ENCODE results near the gene PAM16.
A peak's percentile ranks its signal among the peaks of the same experiment; 100 is the strongest.
"Not testable (repeated sequence)": the region's sequence is repeated elsewhere in the genome, so short reads cannot be mapped to it uniquely, and the experiment has no call there.

Gene PAM16

DNA sequence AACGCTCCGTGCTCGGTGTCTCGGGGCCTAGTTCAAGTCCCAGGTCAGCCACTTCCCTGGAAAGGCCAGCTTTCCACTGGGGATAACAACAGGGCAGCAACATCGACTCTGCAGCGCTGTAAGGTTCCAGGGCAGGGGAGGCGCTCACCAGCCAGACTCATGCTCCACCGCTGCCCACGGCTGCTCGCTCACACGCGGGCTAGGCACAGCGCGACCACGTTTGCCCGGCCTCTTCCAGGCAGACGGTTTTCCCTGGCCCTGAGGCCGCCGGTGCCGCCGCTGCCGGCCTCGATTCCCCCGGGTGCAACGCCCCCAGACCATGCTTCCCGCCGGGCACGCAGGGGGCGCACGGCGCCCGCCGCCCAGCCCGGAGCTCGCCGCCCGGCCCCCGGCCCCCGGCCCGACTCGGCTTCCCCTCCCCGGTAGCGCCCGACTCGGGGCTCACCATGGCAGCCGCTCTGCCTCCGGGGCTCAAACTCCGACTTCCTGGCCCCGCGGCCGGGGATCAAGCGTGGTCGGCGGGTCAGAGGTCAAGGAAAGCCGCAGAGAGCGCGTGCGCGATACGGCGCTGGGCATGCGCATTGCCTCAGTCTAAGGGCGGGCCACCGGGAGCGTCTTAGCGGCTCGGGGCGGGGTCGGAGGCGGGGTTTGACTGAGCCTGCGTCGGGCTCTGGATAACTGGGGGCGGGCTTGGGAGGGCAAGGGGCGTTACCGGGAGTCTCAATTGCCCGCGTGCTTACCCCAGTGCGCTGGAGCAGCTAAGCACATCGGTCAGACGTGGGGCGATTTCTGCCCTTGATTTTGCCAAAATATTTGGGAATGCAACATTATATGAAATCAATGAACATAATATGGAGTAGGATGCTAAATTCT is at the start of gene PAM16:
Gene PAM16, minus strand, starts transcription at position 535 of the 873 bp plus-strand sequence. Its CDS starts 87 bp downstream, at position 448.
- peak; percentile 99 for DNase-seq

- no peak for DNase-seq
These were observed 48.0 kb upstream of the PAM16 start for GRCh38 chr16:4399001-4399730.

DNA sequence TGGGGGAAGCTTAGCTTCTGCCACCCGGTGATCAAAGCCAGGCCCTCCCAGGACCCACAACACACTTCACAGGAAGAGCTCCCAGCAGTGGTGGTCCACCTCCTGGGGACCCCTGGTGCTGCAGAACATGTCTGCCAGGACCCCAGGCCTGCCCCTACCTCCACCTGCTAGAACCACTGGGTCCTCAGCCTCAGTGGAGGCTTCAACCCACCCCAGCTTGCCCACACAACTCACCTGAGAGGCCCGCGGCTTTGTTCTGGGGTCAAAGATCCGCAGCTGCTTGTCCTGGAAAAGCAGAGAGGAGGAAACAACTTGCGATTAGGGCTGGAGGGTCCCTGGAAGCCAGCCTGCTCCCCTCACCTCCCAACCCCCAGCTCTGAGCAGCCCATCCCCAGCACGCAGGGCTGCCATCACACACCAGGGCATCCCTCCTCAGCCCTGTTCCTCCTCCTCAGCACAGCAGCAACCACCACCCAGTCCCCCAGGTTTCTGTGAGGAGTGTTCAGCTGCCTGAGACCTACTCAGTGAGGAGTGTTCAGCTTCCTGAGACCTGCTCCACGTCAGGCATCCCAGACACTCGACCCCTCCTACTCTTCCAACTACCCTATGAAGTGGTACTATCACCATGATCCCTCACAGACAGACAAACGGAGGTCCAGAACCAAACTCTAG is 44.1 kb upstream of the PAM16 start:
- DNase-seq: no peak

GRCh38 chr16:4393850-4394249 is 42.7 kb upstream of the PAM16 start:
- DNase-seq: not testable (repeated sequence)

GRCh38 chr16:4393240-4393600 is 42.1 kb upstream of the PAM16 start:
- no peak for DNase-seq

GRCh38 chr16:4392382-4393239 is 41.5 kb upstream of the PAM16 start:
- no peak for DNase-seq

GRCh38 chr16:4391631-4392381 is 40.7 kb upstream of the PAM16 start:
- no peak for DNase-seq

- DNase-seq: no peak
These were observed 39.4 kb upstream of the PAM16 start for GRCh38 chr16:4390266-4391260.

DNA sequence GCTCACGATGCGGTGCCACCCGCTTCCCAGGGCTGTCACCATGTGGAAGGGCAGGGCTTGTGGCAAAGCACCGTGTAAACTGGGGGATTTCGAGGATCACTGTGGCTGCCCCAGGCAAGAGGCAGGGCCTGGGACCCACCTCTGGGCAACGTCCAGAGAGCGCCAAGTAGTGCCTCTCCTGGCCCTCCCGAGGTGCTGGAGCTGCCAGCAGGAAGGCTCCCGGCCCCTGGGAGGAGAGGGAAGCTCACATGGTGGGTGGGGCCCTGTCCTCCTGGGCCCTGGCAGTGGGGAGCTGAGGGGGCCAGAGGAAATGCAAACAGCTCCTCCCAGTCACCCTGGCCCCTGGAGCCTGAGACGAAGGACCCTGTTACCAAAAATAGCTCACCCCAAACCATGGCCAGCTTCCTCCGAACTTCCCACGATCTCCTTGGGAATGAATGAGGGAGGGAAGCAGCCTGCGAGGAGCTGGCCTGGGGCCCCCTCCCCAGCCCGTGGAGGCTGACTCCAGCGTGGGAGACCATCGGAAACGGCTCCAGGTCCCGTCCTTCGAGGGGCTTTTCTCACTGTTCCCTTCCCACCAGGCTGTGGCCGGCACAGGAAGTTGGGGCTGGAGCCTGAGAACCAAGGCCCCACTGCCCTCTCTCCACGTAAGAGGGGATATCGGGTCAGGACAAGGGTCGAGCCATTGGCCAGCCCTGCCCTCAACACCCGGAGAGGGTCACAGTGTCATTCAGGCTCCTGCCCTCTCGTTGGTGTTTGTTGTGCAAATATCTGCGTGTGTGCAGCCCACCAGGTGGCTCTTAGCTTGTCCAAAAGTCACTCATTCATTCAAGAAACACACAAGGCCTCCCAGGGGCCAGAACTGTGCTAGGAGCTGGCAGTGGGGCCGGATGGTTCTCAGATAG is 38.2 kb upstream of the PAM16 start:
- no peak for DNase-seq

DNA sequence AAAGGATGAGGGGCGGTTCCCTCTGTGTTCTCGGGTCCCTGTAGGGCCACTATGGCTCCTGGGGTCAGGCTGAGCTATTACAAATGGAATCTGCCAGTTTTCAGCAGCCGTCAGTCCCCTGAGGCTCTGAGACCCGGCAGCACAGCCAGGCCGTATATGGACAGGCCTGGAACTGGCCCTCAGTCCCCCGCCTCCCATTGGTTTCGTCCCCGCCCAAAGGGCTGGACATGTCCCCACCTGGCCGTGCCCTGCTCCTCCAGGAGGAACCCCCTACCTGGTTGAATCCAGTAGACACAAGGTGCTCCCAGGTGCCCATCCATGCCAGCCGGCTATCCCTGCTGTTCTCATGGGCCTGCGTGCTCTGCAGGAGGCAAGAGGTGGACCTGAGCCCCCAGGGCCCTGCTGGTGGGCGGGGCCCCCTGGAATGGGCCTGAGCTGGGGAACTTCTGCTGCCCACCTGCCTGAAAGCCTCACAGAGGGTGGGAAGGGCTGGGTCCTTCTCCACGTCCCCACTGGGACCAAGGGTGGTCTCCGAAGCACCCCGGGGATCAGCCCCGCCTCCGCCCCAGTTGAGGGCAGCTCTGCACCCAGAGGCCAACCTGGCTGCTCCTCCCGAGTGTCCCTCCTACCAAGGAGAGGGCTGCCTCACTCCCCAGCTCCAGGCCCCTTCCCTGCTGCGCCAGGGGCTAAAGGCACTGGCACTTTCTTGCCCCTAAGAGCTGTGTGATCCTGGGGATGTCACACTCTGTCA is 37.3 kb upstream of the PAM16 start:
- no peak for DNase-seq

DNA sequence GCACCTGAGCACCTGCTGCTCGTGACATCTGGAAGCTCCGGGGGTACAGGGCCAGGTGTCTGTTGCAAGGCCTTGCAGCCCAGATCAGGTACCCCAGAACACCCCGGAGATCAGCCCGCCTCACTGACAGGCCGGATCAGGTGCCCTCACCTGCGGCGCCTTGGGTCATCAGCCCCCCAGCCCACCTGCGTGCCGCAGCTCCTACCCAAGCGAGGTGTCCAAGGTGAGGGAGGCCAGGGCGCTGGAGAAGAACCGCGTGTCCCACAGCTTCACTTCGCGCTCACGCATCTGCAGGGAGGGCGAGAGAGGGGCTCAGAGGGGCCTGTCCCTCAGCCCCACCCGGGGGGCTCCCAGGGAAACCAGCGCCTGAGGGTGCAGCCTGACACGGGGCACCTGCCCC is 36.7 kb upstream of the PAM16 start:
- DNase-seq: no peak

DNA sequence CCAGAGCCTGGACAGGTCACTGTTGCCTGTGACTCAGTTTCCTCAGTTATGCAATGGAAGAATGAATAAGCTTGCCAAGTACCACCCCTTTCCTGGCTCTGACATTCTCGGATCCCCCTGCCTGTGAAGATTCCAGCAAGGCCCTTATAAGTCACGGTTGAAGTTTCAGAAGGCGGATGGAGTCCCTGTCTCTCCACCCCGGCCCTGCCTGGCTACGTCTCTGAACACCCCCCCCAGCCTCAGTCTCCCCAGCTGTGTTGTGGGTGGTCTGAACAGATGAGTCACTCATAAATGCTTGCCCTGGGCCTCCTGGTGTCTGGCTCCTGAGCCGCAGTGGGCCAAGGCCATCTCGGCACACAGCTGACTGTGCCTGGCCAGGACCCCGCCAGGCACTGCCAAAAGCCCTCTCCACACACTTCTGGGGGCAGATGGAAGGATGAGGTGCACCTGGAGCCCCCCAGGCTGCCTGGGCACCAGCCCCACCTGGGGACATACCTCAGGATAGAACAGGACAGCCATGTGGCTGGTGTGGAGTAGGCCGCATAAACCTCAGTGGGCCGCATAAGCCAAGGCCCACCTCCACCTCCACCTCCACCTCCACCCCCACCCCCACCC is 35.9 kb upstream of the PAM16 start:
- DNase-seq: no peak

DNA sequence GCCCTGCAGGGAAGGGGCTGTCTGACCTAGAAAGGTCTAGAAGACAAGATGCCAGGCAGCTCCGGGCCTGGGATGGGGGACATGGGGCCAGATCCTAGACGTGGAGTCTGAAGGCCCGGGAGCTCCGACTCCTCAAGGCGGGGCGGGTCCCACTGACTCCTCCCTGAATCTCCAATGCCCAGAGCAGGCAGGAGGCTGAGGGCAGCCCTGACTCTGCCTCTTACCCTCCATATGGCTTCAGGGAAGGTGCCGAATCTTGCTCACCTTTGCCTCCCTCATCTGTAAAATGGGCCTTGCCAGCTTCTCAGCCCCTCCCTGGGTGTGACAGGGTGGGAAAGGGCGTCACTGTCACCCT is 35.3 kb upstream of the PAM16 start:
- DNase-seq: no peak

GRCh38 chr16:4385789-4386450 is 34.8 kb upstream of the PAM16 start:
- DNase-seq: no peak

GRCh38 chr16:4385066-4385788 is 34.1 kb upstream of the PAM16 start:
- DNase-seq: no peak

GRCh38 chr16:4384509-4384942 is 33.4 kb upstream of the PAM16 start:
- no peak for DNase-seq

Data from activated effector memory CD4-positive, alpha-beta T cell treated with anti-CD3 and anti-CD28 coated beads, Interleukin-2, amount 50 U/mL, for 16 hours (primary cell).